ENCODE results near the gene SIRT3.
A peak's percentile ranks its signal among the peaks of the same experiment; 100 is the strongest.

Gene SIRT3

DNA sequence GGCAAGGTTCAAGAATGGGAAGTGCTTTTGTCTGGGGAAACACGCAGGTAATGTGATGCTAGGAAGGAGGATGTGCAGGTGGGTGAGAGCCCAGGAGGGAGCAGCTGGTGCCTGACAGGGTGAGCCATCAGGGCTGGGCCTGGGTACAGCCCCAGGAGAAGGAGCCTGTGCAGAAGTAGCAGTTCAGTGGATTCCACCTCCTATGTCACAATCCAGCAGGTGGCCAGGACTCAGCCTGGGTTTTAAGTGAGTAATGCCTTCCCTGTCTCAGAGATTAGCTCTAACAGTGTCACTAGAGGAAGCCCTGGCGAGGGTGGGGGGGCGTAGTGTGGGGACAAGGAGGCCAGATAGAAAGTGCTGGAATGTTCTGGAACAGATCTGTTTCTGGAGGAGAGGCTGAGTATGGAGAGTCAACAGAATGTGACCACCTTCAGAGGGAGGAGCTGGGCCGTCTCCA, 20.5 kb downstream of the SIRT3 start:
- no peak for DNase-seq (ENCODE audit: low read depth)

- no peak for DNase-seq (ENCODE audit: low read depth)
Measured at GRCh38 chr11:214083-214482, 22.1 kb downstream of the SIRT3 start.

DNA sequence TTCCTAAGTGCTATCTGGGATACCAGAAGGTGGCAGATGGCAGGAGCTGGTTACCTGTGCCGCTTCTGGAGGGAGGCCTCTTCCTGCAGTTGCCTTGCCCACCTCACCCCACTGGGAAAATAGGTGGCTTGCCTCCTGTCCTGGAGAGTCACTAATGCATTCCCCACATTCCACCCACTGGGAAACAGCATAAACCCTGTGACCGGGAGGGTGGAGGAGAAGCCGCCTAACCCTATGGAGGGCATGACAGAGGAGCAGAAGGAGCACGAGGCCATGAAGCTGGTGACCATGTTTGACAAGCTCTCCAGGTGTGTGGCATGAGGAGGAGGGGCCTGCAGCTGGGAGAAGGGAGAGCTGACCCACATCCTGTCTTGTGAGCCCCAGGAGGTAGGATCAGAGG, 23.0 kb downstream of the SIRT3 start:
- DNase-seq (ENCODE audit: low read depth), result no peak

GRCh38 chr11:212150-213100, 23.7 kb downstream of the SIRT3 start:
- no peak for DNase-seq (ENCODE audit: low read depth)

- no peak for DNase-seq (ENCODE audit: low read depth)
Measured at GRCh38 chr11:211741-212140, 24.4 kb downstream of the SIRT3 start.

GRCh38 chr11:211295-211694, 24.8 kb downstream of the SIRT3 start:
- DNase-seq (ENCODE audit: low read depth), result no peak

GRCh38 chr11:210803-211180, 25.4 kb downstream of the SIRT3 start:
- no peak for DNase-seq (ENCODE audit: low read depth)

GRCh38 chr11:210122-210802, 25.9 kb downstream of the SIRT3 start:
- no peak for DNase-seq (ENCODE audit: low read depth)

GRCh38 chr11:209275-210121, 26.6 kb downstream of the SIRT3 start:
- DNase-seq (ENCODE audit: low read depth), result no peak

DNA sequence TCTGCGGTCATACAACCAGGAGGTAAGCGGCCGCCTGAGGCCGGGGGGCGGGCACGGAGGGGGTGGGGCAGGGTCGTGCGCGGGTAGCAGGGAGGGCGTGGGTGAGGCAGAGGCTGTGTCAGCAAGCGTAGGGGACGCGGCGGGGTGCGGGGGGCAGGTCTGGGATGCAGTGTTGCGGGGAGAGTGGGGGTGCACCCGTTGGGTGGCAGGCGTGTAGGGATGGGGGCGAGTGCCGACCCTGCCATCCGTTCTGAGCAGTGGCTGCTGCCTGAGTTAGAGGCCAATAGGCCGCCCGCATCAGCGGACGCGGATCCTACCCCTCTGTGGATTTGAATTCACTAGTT, 27.3 kb downstream of the SIRT3 start:
- DNase-seq (ENCODE audit: low read depth), result no peak

GRCh38 chr11:208181-208916, 27.8 kb downstream of the SIRT3 start:
- peak; percentile 68 for DNase-seq (ENCODE audit: low read depth)

DNA sequence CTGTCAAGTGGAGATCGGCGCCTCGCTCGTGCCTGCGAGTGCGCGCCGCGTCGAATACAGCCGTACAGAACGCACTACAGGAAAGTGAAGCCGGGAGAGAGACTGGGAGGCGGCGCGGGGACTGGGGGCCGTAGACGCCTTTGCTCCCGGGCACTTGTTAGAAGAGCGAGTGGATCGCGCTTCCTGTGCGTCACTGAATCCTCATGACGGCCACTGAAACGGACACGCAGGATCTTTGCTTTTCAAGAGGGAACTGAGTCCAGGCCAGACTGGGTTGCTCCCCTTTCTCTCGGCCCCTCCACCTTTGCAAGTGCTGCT, 28.3 kb downstream of the SIRT3 start:
- no peak for DNase-seq (ENCODE audit: low read depth)

GRCh38 chr11:207208-207862, 28.8 kb downstream of the SIRT3 start, which contains the start of the genes BET1L and RIC8A:
Gene BET1L (minus strand): TSS chr11:207399. CDS start chr11:207321, 78 bp downstream.
Gene RIC8A (plus strand): TSS chr11:207708. CDS start chr11:208855, 1,147 bp downstream.
- DNase-seq (ENCODE audit: low read depth), result peak; percentile 93

- DNase-seq (ENCODE audit: low read depth), result no peak
Measured at GRCh38 chr11:206526-207207, 29.5 kb downstream of the SIRT3 start.

DNA sequence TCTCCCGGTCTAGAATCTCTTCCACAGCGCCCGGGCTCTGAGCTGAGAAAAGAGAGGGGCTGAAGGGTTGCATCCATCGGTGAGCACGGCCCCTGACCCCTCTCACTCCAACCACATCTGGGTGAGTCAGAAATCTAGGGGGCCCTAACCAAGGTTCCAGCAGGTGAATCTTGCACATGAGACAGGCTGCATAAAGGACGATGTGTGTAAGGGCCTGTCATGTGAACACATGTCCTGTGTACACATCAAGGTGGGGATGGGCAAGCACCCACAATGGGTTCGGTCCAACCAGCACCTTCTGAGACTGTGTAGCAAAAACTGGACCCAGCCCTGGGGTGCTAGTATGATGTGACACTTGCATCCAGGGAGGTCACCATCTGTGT, 30.1 kb downstream of the SIRT3 start:
- no peak for DNase-seq (ENCODE audit: low read depth)

GRCh38 chr11:205221-206001, 30.7 kb downstream of the SIRT3 start:
- DNase-seq (ENCODE audit: low read depth), result no peak

DNA sequence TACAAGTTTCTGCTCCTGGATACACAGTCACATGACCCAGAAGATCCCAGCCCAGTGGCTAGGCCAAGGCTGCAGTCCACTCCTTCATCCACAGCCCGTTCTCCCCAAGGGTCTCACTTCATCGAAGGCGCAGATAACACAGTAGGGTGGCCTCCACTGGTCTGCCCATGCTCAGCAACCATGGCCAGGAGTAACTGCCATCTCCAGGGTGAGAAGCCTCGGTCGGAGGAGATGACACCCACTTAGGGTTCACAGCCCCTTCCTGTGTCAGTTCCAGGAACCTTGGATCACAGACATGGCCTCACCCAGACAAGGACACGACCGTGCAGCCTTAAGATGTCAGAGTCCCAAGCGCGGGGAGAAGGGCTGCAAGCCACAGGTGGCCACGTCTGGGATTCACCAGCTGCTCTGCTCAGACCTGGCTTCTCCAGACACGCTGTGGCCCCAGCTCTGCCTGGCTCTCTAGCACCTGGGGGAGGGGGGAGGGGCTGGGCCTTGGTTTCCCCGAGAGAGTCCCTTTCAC, 31.5 kb downstream of the SIRT3 start:
- no peak for DNase-seq (ENCODE audit: low read depth)

GRCh38 chr11:203945-204586, 32.1 kb downstream of the SIRT3 start:
- no peak for DNase-seq (ENCODE audit: low read depth)
